ENCODE data around the gene ZBTB8OS. TPM values are rescaled to one million over a fixed set of nuclear protein-coding genes. Genes with fewer than 3 reads are reported as not detected.

ZBTB8OS gene
- total and polyA plus RNA-seq, 9 of the 15 experiments (the other 6 are each of a cell fraction or from before 2014, with no cell fraction given): 54.8 to 230 (median 107) TPM

- TF ChIP-seq CREB3 (tag; conservative IDR thresholded peaks at IDR 0.05; ENCODE audit: low read depth) (0 out of 2 replicates have a peak, but pooled peaks have one; percentile 47), IRF9 (tag; IDR thresholded peaks at IDR 0.05) (no peak), TEAD1 (CRISPR knock-in tag; IDR thresholded peaks at IDR 0.05) (peak in 1 of 2 experiments; percentile 49; a peak in 1 of 4 replicates)
These were observed 45.0 kb upstream of the ZBTB8OS start (continued) for GRCh38 chr1:32695098-32695904.

GRCh38 chr1:32693455-32694174 lies 43.3 kb upstream of the ZBTB8OS start:
- H3K4me3 ChIP-seq: no peak overlapping the region
- ChIA-PET POLR2A (interaction anchor here (1.1 to 2.7 kb wide), 5 partner anchors 10 to 97 kb away, joined by 3 to 21 read pairs (median 5); no protein-coding TSS in a partner anchor), CTCF (ENCODE audit: low intra/inter-chr PET ratio) (no interaction called here)
- H3K9me3 ChIP-seq (replicated peaks; ENCODE audit: control insufficient read depth, insufficient read depth, low read depth, low read length): no peaks in the 10 kb centered on the region
- no peak overlapping the region for H3K4me2 ChIP-seq (ENCODE audit: insufficient read depth, low read length)
- H3K27me3 ChIP-seq (ENCODE audit: control insufficient read depth in 2 of 2, insufficient read depth in 2 of 2, low read length in 2 of 2): no peaks in the 10 kb centered on the region
- H3K79me2 ChIP-seq (ENCODE audit: control insufficient read depth, insufficient read depth, low read length): no peaks in the 10 kb centered on the region
- BruUV-seq (replicated peaks): no TSS peak
- peaks cover 14 to 19% of the 10 kb centered on the region in 2 experiments for H3K4me1 ChIP-seq (replicated peaks in 1 of 2; ENCODE audit: control insufficient read depth in 2 of 2, insufficient read depth in 2 of 2, low read length in 2 of 2)
- no peak overlapping the region for H3K27ac ChIP-seq (ENCODE audit: extremely low read depth, low read depth, low read length)
- no peak for ATAC-seq
- WGBS (ENCODE audit: insufficient coverage, low coverage, missing lambda C conversion rate): 70% methylated on average over 6 of the region's 6 CpGs
- no peak overlapping the region for H2AFZ ChIP-seq (ENCODE audit: low read depth, low read length)
- TF ChIP-seq ZNF212 (CRISPR knock-in tag; IDR thresholded peaks at IDR 0.05): no peak
- TF ChIP-seq ZNF146 (CRISPR knock-in tag; IDR thresholded peaks at IDR 0.05; ENCODE audit: unreplicated experiment): no peak
- no peak for TF ChIP-seq MTA2 (IDR thresholded peaks at IDR 0.05; ENCODE audit: low read depth)
- TF ChIP-seq HDGF (IDR thresholded peaks at IDR 0.05): no peak
- no peak for TF ChIP-seq BDP1 (IDR thresholded peaks at IDR 0.05; ENCODE audit: insufficient read depth, insufficient read length)
- no peak for TF ChIP-seq NEUROD1 (IDR thresholded peaks at IDR 0.05; ENCODE audit: borderline replicate concordance, low read depth, low read length, partially characterized antibody)
- no peak for TF ChIP-seq ILK (tag; IDR thresholded peaks at IDR 0.05; ENCODE audit: borderline replicate concordance, low read depth)
- no peak for TF ChIP-seq ZNF551 (CRISPR knock-in tag; IDR thresholded peaks at IDR 0.05)
- no peak for TF ChIP-seq MXI1 (IDR thresholded peaks at IDR 0.05; ENCODE audit: low read depth, low read length)
- no peak for TF ChIP-seq TBP (optimal IDR thresholded peaks at IDR 0.05; ENCODE audit: low read depth, low read length)
- TF ChIP-seq LEF1 (IDR thresholded peaks at IDR 0.05): no peak
- no peaks in the 10 kb centered on the region for H3K36me3 ChIP-seq (ENCODE audit: control insufficient read depth, insufficient read depth, low read length)
- DNase-seq (ENCODE audit: extremely low read depth in 1 of 4, low spot score in 3 of 4): no peak
- H3K9me1 ChIP-seq (ENCODE audit: control insufficient read depth, insufficient read depth, low read length): no peaks in the 10 kb centered on the region
- H4K20me1 ChIP-seq (replicated peaks; ENCODE audit: control insufficient read depth, insufficient read depth, low read length): no peaks in the 10 kb centered on the region
- intact Hi-C loops (cut with micrococcal nuclease): loop anchor here (10.0 kb wide), 1 partner anchor 169 kb away; no protein-coding TSS in a partner anchor
- H3K9ac ChIP-seq (ENCODE audit: insufficient read depth in 1 of 2, low read depth in 2 of 2, low read length in 2 of 2): no peak overlapping the region
- in situ Hi-C loops (cut with MboI): no loop called here
- no peak for FAIRE-seq
